HepG2 (cell line): Measurements from ENCODE around the gene KIRREL3. TPM values are rescaled to one million over a fixed set of nuclear protein-coding genes. Genes with fewer than 3 reads are reported as not detected.

Experiments used
- ATAC-seq: fragments of 200-7000 bp; cut with Tn5 transposase; 3 replicates; pipeline ENCODE4 v1.9.1; 2020; ENCODE audit warnings: mild to moderate bottlenecking, moderate library complexity
- BruUV-seq: library from RNA; stranded (reverse); fragments of 400-500 nt; replicated peaks from 2 replicates; lab custom pipeline; 2021; lab: Mats Ljungman, UMichigan
- CTCF ChIA-PET: fragments of 300-600 bp; formaldehyde crosslinking; extraction: SDS; loops from one replicate; lab custom pipeline; 2021; ENCODE audit warnings: low total read pairs, inconsistent platforms, low intra/inter-chr PET ratio; lab: Yijun Ruan, JAX
- POLR2A ChIA-PET: fragments of 350-600 bp; sonication (Branson Sonifier 250); formaldehyde crosslinking; loops from one replicate; lab custom pipeline; 2020; ENCODE audit warnings: antibody characterized with exemption, inconsistent platforms; lab: Yijun Ruan, JAX
- DNase-seq: peaks from one replicate; pipeline ENCODE4 v3.0.0-alpha.2; 2015; ENCODE audit warnings: low spot score
- FAIRE-seq: peaks from 3 replicates; lab custom pipeline; 2011; peaks lifted over from hg19 to GRCh38; lab: Jason Lieb, UNC
- H2AFZ ChIP-seq: one replicate; pipeline ENCODE4 v1.6.1; 2011; ENCODE audit warnings: low read length, inconsistent platforms
- H3K27ac ChIP-seq: fragments of 300-600 bp; 3 replicates; pipeline ENCODE4 v1.8.0; 2011; ENCODE audit warnings: mixed run types, mild to moderate bottlenecking, mixed read lengths, low read length, inconsistent platforms; ENCODE audit not compliant: insufficient read depth; ENCODE audit errors: extremely low read length
- H3K27me3 ChIP-seq, 2 experiments: fragments of 200-600 bp in 1 of 2; 2 replicates in 1 of 2; 3 replicates in 1 of 2; pipeline versions ENCODE4 v1.6.0 to v1.8.0; 2011; ENCODE audit warnings: low read length in 2 of 2, mild to moderate bottlenecking in 2 of 2, moderate library complexity in 2 of 2, inconsistent platforms in 1 of 2; ENCODE audit not compliant: insufficient read depth in 2 of 2, control insufficient read depth in 1 of 2
- H3K36me3 ChIP-seq, 2 experiments: fragments of 200-600 bp in 1 of 2; replicated peaks in 1 of 2; 2 replicates in 1 of 2; 3 replicates in 1 of 2; pipeline versions ENCODE4 v1.5.1 to v1.8.0; 2011; ENCODE audit warnings: low read length in 2 of 2, inconsistent platforms in 1 of 2; ENCODE audit not compliant: insufficient read depth in 2 of 2, control insufficient read depth in 1 of 2
- H3K4me1 ChIP-seq: 2 replicates; pipeline ENCODE4 v1.5.1; 2012; ENCODE audit warnings: low read length, inconsistent platforms; ENCODE audit not compliant: insufficient read depth
- H3K4me2 ChIP-seq: 2 replicates; pipeline ENCODE4 v1.6.0; 2011; ENCODE audit warnings: low read depth, low read length, inconsistent platforms
- H3K4me3 ChIP-seq, 3 experiments: fragments of 200-600 bp in 1 of 3; sonication (generic), shearing (Covaris generic) in 1 of 3; replicated peaks in 1 of 3; 2 replicates each; pipeline ENCODE4 v1.5.1; 2011 to 2016; ENCODE audit warnings: low read length in 3 of 3, inconsistent platforms in 2 of 3, low read depth in 2 of 3, mild to moderate bottlenecking in 2 of 3, control low read depth in 1 of 3, mixed read lengths in 1 of 3; ENCODE audit not compliant: insufficient read depth in 1 of 3
- H3K79me2 ChIP-seq: one replicate; pipeline ENCODE4 v1.6.1; 2011; ENCODE audit warnings: low read length, inconsistent platforms; ENCODE audit not compliant: insufficient read depth
- H3K9ac ChIP-seq: 2 replicates; pipeline ENCODE4 v1.6.0; 2011; ENCODE audit warnings: mild to moderate bottlenecking, low read depth, low read length, inconsistent platforms; ENCODE audit not compliant: insufficient read depth
- H3K9me3 ChIP-seq: 2 replicates; pipeline ENCODE4 v1.5.1; 2012; ENCODE audit warnings: mild to moderate bottlenecking, low read length
- H4K20me1 ChIP-seq: 2 replicates; pipeline ENCODE4 v1.6.0; 2011; ENCODE audit warnings: inconsistent platforms, mild to moderate bottlenecking, low read length, moderate library complexity; ENCODE audit not compliant: insufficient read depth
- POGZ ChIP-seq: sonication (generic); formaldehyde crosslinking; IDR thresholded peaks from 2 replicates; pipeline ENCODE4 v1.4.0; 2020; ENCODE audit warnings: mild to moderate bottlenecking, missing genetic modification reagents
- SMAD1 ChIP-seq: sonication (generic); formaldehyde crosslinking; IDR thresholded peaks from 2 replicates; pipeline ENCODE4 v1.4.0; 2020; ENCODE audit warnings: missing genetic modification reagents, low read depth, mild to moderate bottlenecking, borderline replicate concordance
- TBX2 ChIP-seq: sonication (generic); formaldehyde crosslinking; IDR thresholded peaks from 2 replicates; pipeline ENCODE4 v1.5.0; 2020; ENCODE audit warnings: missing genetic modification reagents, mild to moderate bottlenecking, borderline replicate concordance
- TFAP4 ChIP-seq: sonication (generic); IDR thresholded peaks from 2 replicates; pipeline ENCODE4 v1.6.1; 2016; ENCODE audit warnings: low read depth, borderline replicate concordance
- ZNF143 ChIP-seq: sonication (generic); formaldehyde crosslinking; IDR thresholded peaks from 2 replicates; pipeline ENCODE4 v1.4.0; 2020; ENCODE audit warnings: missing genetic modification reagents
- ZNF24 ChIP-seq: fragments of 450-650 bp; IDR thresholded peaks from 2 replicates; pipeline ENCODE4 v1.6.1; 2017; ENCODE audit warnings: antibody characterized with exemption, mild to moderate bottlenecking
- ZNF768 ChIP-seq: sonication (generic); formaldehyde crosslinking; IDR thresholded peaks from 2 replicates; pipeline ENCODE4 v1.4.0; 2020; ENCODE audit warnings: missing genetic modification reagents
- WGBS: methylation state at CpG from one replicate; pipeline ENCODE4 v1.1.6; 2017; ENCODE audit warnings: low lambda C conversion rate; 5-methylcytosine and 5-hydroxymethylcytosine counted together
- in situ Hi-C: cut with HindIII; loops from 2 replicates; pipeline ENCODE4 v1.10.0; 2017; ENCODE audit warnings: low pct_unique_long_range_greater_than_20kb; ENCODE audit not compliant: extremely low pct_ligation_motif_present
- intact Hi-C: fragments of 100-400 bp; cut with micrococcal nuclease; formaldehyde crosslinking; loops from one replicate; pipeline ENCODE4 v1.10.0; 2022; ENCODE audit not compliant: unreplicated experiment
- polyA plus RNA-seq, 8 experiments: library from polyadenylated mRNA; depleted of rRNA in 3 of 8; stranded (reverse) in 7 of 8; unstranded in 1 of 8; fragments of >200 nt; fragmentation: Illumina TruSeq in 4 of 8; extraction: Trizol in 4 of 8; gene quantifications; 2 replicates each; pipeline versions ENCODE4 v1.2.1 to v1.2.3, GENCODE V29; 2011 to 2016; ENCODE audit warnings: low read depth in 4 of 8, missing spikeins in 1 of 8, mixed read lengths in 1 of 8; ENCODE audit not compliant: insufficient read depth in 1 of 8
- total RNA-seq, 5 experiments: library from RNA; depleted of rRNA; stranded (reverse); fragments of >200 nt; fragmentation: Illumina TruSeq; extraction: Trizol; gene quantifications; 2 replicates each; pipeline ENCODE4 v1.2.3, GENCODE V29; 2016; ENCODE audit warnings: low read depth in 1 of 5
- TF ChIP-seq, protein P1 (sequence below): sonication (generic); formaldehyde crosslinking; IDR thresholded peaks from 2 replicates; pipeline ENCODE4 v1.5.1; 2020; ENCODE audit warnings: missing genetic modification reagents, mild to moderate bottlenecking, borderline replicate concordance

The KIRREL3 gene
- total and polyA plus RNA-seq, 2 of the 13 experiments (the other 11 are each of a cell fraction or from before 2014, with no cell fraction given), result not detected

- in situ Hi-C loops, result loop anchor here (10.0 kb wide), 1 partner anchor 158 kb away; no protein-coding TSS in a partner anchor
- Histone ChIP-seq H3K9ac (no peak overlapping the region), H3K9me3 (no peaks in the 10 kb centered on the region), H2AFZ (no peak overlapping the region), H4K20me1 (no peaks in the 10 kb centered on the region), H3K4me3 (no peak overlapping the region), H3K27ac (no peak overlapping the region), H3K79me2 (no peaks in the 10 kb centered on the region), H3K36me3 (no peaks in the 10 kb centered on the region), H3K4me1 (peaks cover 11% of the 10 kb centered on the region), H3K4me2 (no peak overlapping the region), H3K27me3 (peaks cover 1 to 36% of the 10 kb centered on the region in 2 experiments; a peak in 4 of 5 replicates)
- 28% methylated on average over 11 of the region's 12 CpGs for WGBS
- FAIRE-seq (no peak), DNase-seq (no peak), ATAC-seq (no peak)
- no TSS peak for BruUV-seq
- ChIA-PET CTCF (no interaction called here), POLR2A (no interaction called here)
- intact Hi-C loops, result loop anchor here (10.0 kb wide), 2 partner anchors 158 to 472 kb away; no protein-coding TSS in a partner anchor
- TF ChIP-seq ZNF143 (CRISPR knock-in tag) (no peak), ZNF24 (no peak), ZNF768 (peak; percentile 93), POGZ (CRISPR knock-in tag) (no peak), SMAD1 (no peak)
- TF ChIP-seq, protein P1, sequence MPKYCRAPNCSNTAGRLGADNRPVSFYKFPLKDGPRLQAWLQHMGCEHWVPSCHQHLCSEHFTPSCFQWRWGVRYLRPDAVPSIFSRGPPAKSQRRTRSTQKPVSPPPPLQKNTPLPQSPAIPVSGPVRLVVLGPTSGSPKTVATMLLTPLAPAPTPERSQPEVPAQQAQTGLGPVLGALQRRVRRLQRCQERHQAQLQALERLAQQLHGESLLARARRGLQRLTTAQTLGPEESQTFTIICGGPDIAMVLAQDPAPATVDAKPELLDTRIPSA, result no peak
Observed at GRCh38 chr11:126602349-126602940, 398.1 kb downstream of the KIRREL3 start.

DNA sequence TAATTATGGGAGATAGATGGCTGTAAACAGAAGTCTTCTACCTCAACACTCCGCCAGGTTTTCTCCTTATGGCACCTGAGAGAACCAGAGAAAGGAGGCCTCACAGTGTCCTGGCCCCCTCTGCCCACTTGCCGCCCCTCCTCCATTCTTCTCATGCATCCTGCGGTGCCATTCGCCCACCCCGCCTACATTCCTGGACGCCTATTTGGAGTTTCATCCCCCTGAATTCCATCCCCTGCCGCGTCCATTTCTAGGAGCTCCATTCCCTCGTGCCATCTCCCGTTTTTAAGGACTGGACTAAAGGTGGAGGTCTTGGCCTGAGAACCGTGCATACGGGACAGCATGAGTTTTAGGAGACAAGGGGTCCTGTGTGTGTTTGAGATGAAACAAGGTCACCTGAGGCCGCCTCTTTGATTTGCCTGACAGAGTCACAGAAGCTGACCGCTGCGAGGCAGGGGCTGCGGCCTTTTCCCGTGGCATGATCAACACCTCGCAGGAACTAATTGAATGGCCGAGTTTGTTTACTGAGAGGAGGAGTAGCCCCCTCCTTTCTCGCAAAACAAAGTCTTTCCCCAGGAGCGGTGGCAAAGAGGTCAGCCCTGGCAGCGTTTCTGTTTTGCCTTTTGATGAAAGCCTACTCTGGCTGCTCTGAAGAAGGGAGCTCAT is 398.9 kb downstream of the KIRREL3 start:
- Histone ChIP-seq H3K4me1 (peaks cover 11% of the 10 kb centered on the region), H3K4me3 (no peak overlapping the region), H3K79me2 (no peaks in the 10 kb centered on the region), H3K9me3 (no peaks in the 10 kb centered on the region), H2AFZ (no peak overlapping the region), H3K9ac (no peak overlapping the region), H3K36me3 (no peaks in the 10 kb centered on the region), H3K27me3 (peaks cover 3 to 33% of the 10 kb centered on the region in 2 experiments; a peak in 4 of 5 replicates), H3K4me2 (no peak overlapping the region), H4K20me1 (no peaks in the 10 kb centered on the region), H3K27ac (no peak overlapping the region)
- POLR2A ChIA-PET, result no interaction called here
- WGBS, result 12% methylated on average over 19 of the region's 22 CpGs
- DNase-seq, result peak; percentile 4
- in situ Hi-C loops, result loop anchor here (10.0 kb wide), 1 partner anchor 157 kb away; no protein-coding TSS in a partner anchor
- CTCF ChIA-PET, result no interaction called here
- ATAC-seq, result peak; percentile 42; the same call in 2 of the 3 replicates
- FAIRE-seq, result no peak
- no TSS peak for BruUV-seq
- intact Hi-C loops, result loop anchor here (10.0 kb wide), 2 partner anchors 157 to 473 kb away; no protein-coding TSS in a partner anchor
- peak; percentile 28; the same call in 1 of the 2 replicates for TF ChIP-seq TBX2
- no peak for TF ChIP-seq TFAP4
